IMR-90 (cell line): ENCODE data around the gene CPNE9.

Experiments used
- MXI1 ChIP-seq: IDR thresholded peaks from 2 replicates; pipeline ENCODE4 v1.6.1; 2012; ENCODE audit warnings: low read depth, mild to moderate bottlenecking, low read length, moderate library complexity, borderline replicate concordance
- RFX5 ChIP-seq: IDR thresholded peaks from 2 replicates; pipeline ENCODE4 v1.8.0; 2012; ENCODE audit warnings: low read depth, mild to moderate bottlenecking, low read length, moderate library complexity
- SMC3 ChIP-seq: fragments of 150-350 bp; IDR thresholded peaks from 2 replicates; pipeline ENCODE4 v1.6.1; 2016; ENCODE audit warnings: low read depth, mild to moderate bottlenecking, antibody characterized with exemption, low read length, moderate library complexity
- TF ChIP-seq, protein P1 (sequence below): conservative IDR thresholded peaks from 2 replicates; pipeline ENCODE4 v1.5.1; 2012; ENCODE audit warnings: mild to moderate bottlenecking, low read depth, low read length, improper control_type of control experiment

GRCh38 chr3:9681011-9681722, 22.5 kb upstream of the CPNE9 start:
- TF ChIP-seq, protein P1, sequence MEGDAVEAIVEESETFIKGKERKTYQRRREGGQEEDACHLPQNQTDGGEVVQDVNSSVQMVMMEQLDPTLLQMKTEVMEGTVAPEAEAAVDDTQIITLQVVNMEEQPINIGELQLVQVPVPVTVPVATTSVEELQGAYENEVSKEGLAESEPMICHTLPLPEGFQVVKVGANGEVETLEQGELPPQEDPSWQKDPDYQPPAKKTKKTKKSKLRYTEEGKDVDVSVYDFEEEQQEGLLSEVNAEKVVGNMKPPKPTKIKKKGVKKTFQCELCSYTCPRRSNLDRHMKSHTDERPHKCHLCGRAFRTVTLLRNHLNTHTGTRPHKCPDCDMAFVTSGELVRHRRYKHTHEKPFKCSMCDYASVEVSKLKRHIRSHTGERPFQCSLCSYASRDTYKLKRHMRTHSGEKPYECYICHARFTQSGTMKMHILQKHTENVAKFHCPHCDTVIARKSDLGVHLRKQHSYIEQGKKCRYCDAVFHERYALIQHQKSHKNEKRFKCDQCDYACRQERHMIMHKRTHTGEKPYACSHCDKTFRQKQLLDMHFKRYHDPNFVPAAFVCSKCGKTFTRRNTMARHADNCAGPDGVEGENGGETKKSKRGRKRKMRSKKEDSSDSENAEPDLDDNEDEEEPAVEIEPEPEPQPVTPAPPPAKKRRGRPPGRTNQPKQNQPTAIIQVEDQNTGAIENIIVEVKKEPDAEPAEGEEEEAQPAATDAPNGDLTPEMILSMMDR, result no peak
- TF ChIP-seq RFX5 (no peak), MXI1 (no peak), SMC3 (no peak)
